ENCODE results near the gene VARS2.

Gene VARS2

GRCh38 chr6:30931969-30932645 is 18.1 kb downstream of the VARS2 start, which contains the start of gene SFTA2:
SFTA2 (minus strand) TSS chr6:30932170; CDS start chr6:30932096, 74 bp downstream.
- no peak for DNase-seq
- no peaks in the 10 kb centered on the region for H3K36me3 ChIP-seq (replicated peaks; ENCODE audit: insufficient read depth, low read length)
- H3K9ac ChIP-seq (ENCODE audit: low read length), result no peak within 1 kb of the TSS
- H3K79me2 ChIP-seq (ENCODE audit: low read length), result no peaks in the 10 kb centered on the region
- no peaks in the 10 kb centered on the region for H4K20me1 ChIP-seq (ENCODE audit: insufficient read depth, low read length)
- H3K27ac ChIP-seq (ENCODE audit: low read length), result no peak within 1 kb of the TSS
- no peaks in the 10 kb centered on the region for H3K9me2 ChIP-seq (replicated peaks; ENCODE audit: insufficient read depth, low read length)
- H3K27me3 ChIP-seq (replicated peaks; ENCODE audit: insufficient read depth, low read length), result peaks cover 2% of the 10 kb centered on the region; the same call in 1 of the 2 replicates
- H2AFZ ChIP-seq (ENCODE audit: low read length), result no peak within 1 kb of the TSS
- H3K4me1 ChIP-seq (ENCODE audit: low read length), result no peaks in the 10 kb centered on the region
- H3K4me2 ChIP-seq (ENCODE audit: low read depth, low read length), result no peak within 1 kb of the TSS
- no peaks in the 10 kb centered on the region for H3K9me3 ChIP-seq (replicated peaks; ENCODE audit: insufficient read depth, low read length)
- no peak for TF ChIP-seq CTCF (IDR thresholded peaks at IDR 0.05; ENCODE audit: low read length)
- H3K4me3 ChIP-seq (ENCODE audit: low read length), result no peak within 1 kb of the TSS
- H3F3A ChIP-seq (ENCODE audit: insufficient read depth, low read length), result no peaks in the 10 kb centered on the region

- peaks cover 4% of the 10 kb centered on the region; the same call in 1 of the 2 replicates for H3K27me3 ChIP-seq (replicated peaks; ENCODE audit: insufficient read depth, low read length)
- no peaks in the 10 kb centered on the region for H3K9me2 ChIP-seq (replicated peaks; ENCODE audit: insufficient read depth, low read length)
- H3K36me3 ChIP-seq (replicated peaks; ENCODE audit: insufficient read depth, low read length), result no peaks in the 10 kb centered on the region
- no peak overlapping the region for H3K27ac ChIP-seq (ENCODE audit: low read length)
- no peak overlapping the region for H3K4me3 ChIP-seq (ENCODE audit: low read length)
- H3K9ac ChIP-seq (ENCODE audit: low read length), result no peak overlapping the region
- H4K20me1 ChIP-seq (ENCODE audit: insufficient read depth, low read length), result no peaks in the 10 kb centered on the region
- TF ChIP-seq EZH2 (optimal IDR thresholded peaks at IDR 0.05; ENCODE audit: low read depth, low read length), result no peak
- TF ChIP-seq CTCF (IDR thresholded peaks at IDR 0.05; ENCODE audit: low read length), result no peak
- no peak for TF ChIP-seq EZH2phosphoT487 (IDR thresholded peaks at IDR 0.05; ENCODE audit: low read length)
- H3K4me1 ChIP-seq (ENCODE audit: low read length), result no peaks in the 10 kb centered on the region
- no peaks in the 10 kb centered on the region for H3K79me2 ChIP-seq (ENCODE audit: low read length)
- DNase-seq, result no peak
- no peaks in the 10 kb centered on the region for H3K9me3 ChIP-seq (replicated peaks; ENCODE audit: insufficient read depth, low read length)
- H3K4me2 ChIP-seq (ENCODE audit: low read depth, low read length), result no peak overlapping the region
- H3F3A ChIP-seq (ENCODE audit: insufficient read depth, low read length), result no peaks in the 10 kb centered on the region
- H2AFZ ChIP-seq (ENCODE audit: low read length), result no peak overlapping the region
Observed at GRCh38 chr6:30932665-30933365, 18.8 kb downstream of the VARS2 start.

DNA sequence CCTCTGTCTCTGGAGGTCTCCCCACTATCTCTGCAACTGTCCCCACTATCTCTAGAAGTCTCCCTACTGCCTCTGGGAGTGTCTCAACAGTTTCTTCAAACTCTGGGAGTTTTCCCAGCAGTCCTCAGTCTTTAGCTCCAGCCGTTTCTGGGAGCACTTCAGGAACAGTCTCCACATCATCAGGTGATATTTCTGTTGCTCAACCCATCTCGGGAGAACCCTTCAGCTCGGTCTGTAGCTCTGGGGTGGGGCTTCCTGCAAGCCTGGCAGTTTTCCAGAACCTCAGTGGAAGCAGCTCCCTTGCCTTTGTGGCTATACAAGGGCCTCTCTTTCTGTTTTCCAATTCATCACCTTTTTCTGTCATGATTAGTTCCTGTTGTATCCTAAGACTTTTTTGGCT is 21.0 kb downstream of the VARS2 start:
- DNase-seq, result no peak
- Histone ChIP-seq H2AFZ (ENCODE audit: low read length) (no peak overlapping the region), H3F3A (ENCODE audit: insufficient read depth, low read length) (no peaks in the 10 kb centered on the region), H3K79me2 (ENCODE audit: low read length) (no peaks in the 10 kb centered on the region), H4K20me1 (ENCODE audit: insufficient read depth, low read length) (no peaks in the 10 kb centered on the region), H3K9me3 (replicated peaks; ENCODE audit: insufficient read depth, low read length) (no peaks in the 10 kb centered on the region), H3K36me3 (replicated peaks; ENCODE audit: insufficient read depth, low read length) (no peaks in the 10 kb centered on the region), H3K4me2 (ENCODE audit: low read depth, low read length) (no peak overlapping the region), H3K9me2 (replicated peaks; ENCODE audit: insufficient read depth, low read length) (no peaks in the 10 kb centered on the region), H3K4me3 (ENCODE audit: low read length) (no peak overlapping the region), H3K4me1 (ENCODE audit: low read length) (no peaks in the 10 kb centered on the region), H3K27me3 (replicated peaks; ENCODE audit: insufficient read depth, low read length) (peaks cover 14% of the 10 kb centered on the region), H3K27ac (ENCODE audit: low read length) (no peak overlapping the region), H3K9ac (ENCODE audit: low read length) (no peak overlapping the region)
- no peak for TF ChIP-seq EZH2phosphoT487 (IDR thresholded peaks at IDR 0.05; ENCODE audit: low read length)
- TF ChIP-seq CTCF (IDR thresholded peaks at IDR 0.05; ENCODE audit: low read length), result no peak

Data from MM.1S (cell line).